HCT116 (cell line): ENCODE results near the gene TWNK. TPM values are rescaled to one million over a fixed set of nuclear protein-coding genes. Genes with fewer than 3 reads are reported as not detected.

ENCODE experiments used
- ATAC-seq: fragments of 200-7000 bp; cut with Tn5 transposase; 2 replicates; pipeline ENCODE4 v1.9.1; 2020; ENCODE audit warnings: mild to moderate bottlenecking, moderate library complexity
- BruUV-seq: library from RNA; stranded (reverse); fragments of 400-500 nt; replicated peaks from 2 replicates; lab custom pipeline; 2021; lab: Mats Ljungman, UMichigan
- CTCF ChIA-PET: fragments of 300-600 bp; sonication (Branson Sonifier 250); formaldehyde crosslinking; loops from one replicate; lab custom pipeline; 2021; ENCODE audit warnings: antibody characterized with exemption; lab: Charles Lee
- POLR2A ChIA-PET: fragments of 300-600, 350-600 bp; sonication (Branson Sonifier 250); formaldehyde crosslinking; loops from one replicate; lab custom pipeline; 2021; ENCODE audit warnings: antibody characterized with exemption; lab: Charles Lee
- RAD21 ChIA-PET, 2 experiments: fragments of 300-600 bp; sonication (Branson Sonifier 250); formaldehyde crosslinking; loops; one replicate each; lab custom pipeline; 2023; ENCODE audit warnings: low total read pairs in 2 of 2; ENCODE audit not compliant: uncharacterized antibody in 2 of 2, unreplicated experiment in 2 of 2, low non-redundant PET in 1 of 2; lab: Charles Lee
- DNase-seq: peaks from one replicate; pipeline ENCODE4 v3.0.0-alpha.2; 2010; ENCODE audit warnings: low read depth, low spot score
- H2AFZ ChIP-seq: fragments of 200-600 bp; shearing (Covaris generic), sonication (generic); 2 replicates; pipeline ENCODE4 v1.6.1; 2017; ENCODE audit warnings: low read depth, mixed run types, mixed read lengths, antibody characterized with exemption, low read length; ENCODE audit not compliant: poor library complexity, severe bottlenecking
- H3K27ac ChIP-seq: 2 replicates; pipeline ENCODE4 v1.5.1; 2012; ENCODE audit warnings: low read depth, low read length
- H3K27me3 ChIP-seq: fragments of 200-600 bp; sonication (generic); 2 replicates; pipeline ENCODE4 v1.6.1; 2016; ENCODE audit warnings: mixed run types, low read length, mixed read lengths; ENCODE audit not compliant: insufficient read depth
- H3K36me3 ChIP-seq, 2 experiments: fragments of 200-500 bp in 1 of 2; fragments of 200-600 bp in 1 of 2; sonication (Bioruptor generic) in 1 of 2; sonication (generic) in 1 of 2; 2 replicates each; pipeline versions ENCODE4 v1.5.1 to v1.6.1; 2014 to 2016; ENCODE audit warnings: low read length in 2 of 2, inconsistent platforms in 1 of 2, mixed read lengths in 1 of 2, mixed run types in 1 of 2; ENCODE audit not compliant: insufficient read depth in 2 of 2, control insufficient read depth in 1 of 2
- H3K4me1 ChIP-seq, 2 experiments: fragments of 200-600 bp in 1 of 2; sonication (generic) in 1 of 2; 2 replicates each; pipeline versions ENCODE4 v1.5.1 to v1.6.1; 2012 to 2017; ENCODE audit warnings: low read length in 2 of 2, inconsistent platforms in 1 of 2, mild to moderate bottlenecking in 1 of 2, mixed read lengths in 1 of 2, mixed run types in 1 of 2, moderate library complexity in 1 of 2; ENCODE audit not compliant: insufficient read depth in 2 of 2, control insufficient read depth in 1 of 2
- H3K4me2 ChIP-seq: fragments of 200-600 bp; sonication (generic); 2 replicates; pipeline ENCODE4 v1.6.1; 2017; ENCODE audit warnings: mixed run types, low read length, mixed read lengths
- H3K4me3 ChIP-seq, 2 experiments: fragments of 200-600 bp in 1 of 2; sonication (generic) in 1 of 2; replicated peaks in 1 of 2; 2 replicates each; pipeline ENCODE4 v1.5.1; 2011 to 2016; ENCODE audit warnings: low read length in 2 of 2, control low read depth in 1 of 2, low read depth in 1 of 2, mild to moderate bottlenecking in 1 of 2, mixed read lengths in 1 of 2, mixed run types in 1 of 2
- H3K79me2 ChIP-seq: fragments of 200-600 bp; sonication (generic); 2 replicates; pipeline ENCODE4 v1.6.1; 2017; ENCODE audit warnings: mild to moderate bottlenecking, mixed run types, low read length, moderate library complexity, mixed read lengths; ENCODE audit not compliant: insufficient read depth
- H3K9ac ChIP-seq: fragments of 200-600 bp; sonication (generic); 2 replicates; pipeline ENCODE4 v1.6.1; 2016; ENCODE audit warnings: low read length, mixed read lengths
- H3K9me2 ChIP-seq: fragments of 200-600 bp; sonication (generic), shearing (Covaris generic); 2 replicates; pipeline ENCODE4 v1.6.1; 2017; ENCODE audit warnings: mixed run types, mild to moderate bottlenecking, moderate library complexity; ENCODE audit not compliant: insufficient read depth
- H3K9me3 ChIP-seq, 2 experiments: fragments of 200-500 bp in 1 of 2; fragments of 200-600 bp in 1 of 2; sonication (Bioruptor generic) in 1 of 2; sonication (generic) in 1 of 2; 2 replicates each; pipeline ENCODE4 v1.6.1; 2014 to 2017; ENCODE audit warnings: low read length in 2 of 2, mixed read lengths in 2 of 2, inconsistent platforms in 1 of 2, low read depth in 1 of 2, mild to moderate bottlenecking in 1 of 2, mixed run types in 1 of 2, moderate library complexity in 1 of 2; ENCODE audit not compliant: control insufficient read depth in 1 of 2, insufficient read depth in 1 of 2
- H4K20me1 ChIP-seq: fragments of 200-600 bp; sonication (generic), shearing (Covaris generic); 2 replicates; pipeline ENCODE4 v1.6.1; 2017; ENCODE audit warnings: mixed run types, mild to moderate bottlenecking, moderate library complexity; ENCODE audit not compliant: insufficient read depth
- CBX3 ChIP-seq: IDR thresholded peaks from 2 replicates; pipeline ENCODE4 v1.6.1; 2012; ENCODE audit warnings: low read depth
- CEBPB ChIP-seq: IDR thresholded peaks from 2 replicates; pipeline ENCODE4 v1.6.1; 2012; ENCODE audit warnings: low read depth
- EGR1 ChIP-seq: IDR thresholded peaks from 2 replicates; pipeline ENCODE4 v1.6.1; 2012; ENCODE audit warnings: low read depth
- EZH2 ChIP-seq: fragments of 200-600 bp; sonication (generic); IDR thresholded peaks from 2 replicates; pipeline ENCODE4 v1.6.1; 2017; ENCODE audit warnings: antibody characterized with exemption, mixed run types
- EZH2phosphoT487 ChIP-seq: fragments of 200-600 bp; IDR thresholded peaks from 2 replicates; pipeline ENCODE4 v1.6.1; 2018; ENCODE audit warnings: antibody characterized with exemption, borderline replicate concordance
- POLR2A ChIP-seq: IDR thresholded peaks from 2 replicates; pipeline ENCODE4 v1.7.0; 2011; ENCODE audit warnings: borderline replicate concordance; ENCODE audit not compliant: insufficient read depth, insufficient read length; ENCODE audit errors: extremely low read depth
- RAD21 ChIP-seq: IDR thresholded peaks from 2 replicates; pipeline ENCODE4 v1.6.1; 2012; ENCODE audit warnings: low read depth, mild to moderate bottlenecking
- SIN3A ChIP-seq: IDR thresholded peaks from 2 replicates; pipeline ENCODE4 v1.6.1; 2012; ENCODE audit warnings: low read depth
- TCF7L2 ChIP-seq: IDR thresholded peaks from 2 replicates; pipeline ENCODE4 v1.7.0; 2011; ENCODE audit warnings: borderline replicate concordance, inconsistent platforms; ENCODE audit not compliant: insufficient read depth, insufficient read length; ENCODE audit errors: extremely low read depth
- ZBTB33 ChIP-seq: IDR thresholded peaks from 2 replicates; pipeline ENCODE4 v1.6.1; 2011; ENCODE audit warnings: mild to moderate bottlenecking, low read length, moderate library complexity; ENCODE audit not compliant: insufficient replicate concordance; ENCODE audit errors: extremely low read depth
- ZFX ChIP-seq: fragments of 450-650 bp; IDR thresholded peaks from 2 replicates; pipeline ENCODE4 v1.6.1; 2017
- ZNF274 ChIP-seq: fragments of 200-500 bp; sonication (Bioruptor generic); IDR thresholded peaks from 2 replicates; pipeline ENCODE4 v1.6.1; 2014; ENCODE audit warnings: mild to moderate bottlenecking, low read depth, low read length, inconsistent platforms
- intact Hi-C: fragments of 100-400 bp; cut with micrococcal nuclease; formaldehyde crosslinking; loops from 2 replicates; pipeline ENCODE4 v1.10.0; 2022
- total RNA-seq: library from RNA; stranded (reverse); gene quantifications from one replicate; pipeline ENCODE4 v1.2.1, GENCODE V29; 2021; ENCODE audit not compliant: unreplicated experiment

Gene TWNK
- total RNA-seq, 1 experiment from 2014 or later = 42.1 TPM

- ChIA-PET POLR2A (interaction anchor here (0.9 to 2.5 kb wide), 12 partner anchors 7 to 100 kb away, joined by 3 to 33 read pairs (median 6); partner anchors contain the start of genes KAZALD1, PDZD7 and SFXN3), CTCF (interaction anchor here (0.7 to 5.4 kb wide), 20 partner anchors 10 to 172 kb away, joined by 3 to 118 read pairs (median 12); partner anchors contain the start of genes KAZALD1, PDZD7 and SFXN3), RAD21 (interaction anchor here (0.6 to 3.3 kb wide), 6 partner anchors 8 to 100 kb away, joined by 3 to 23 read pairs (median 6); no protein-coding TSS in a partner anchor)
- ATAC-seq = no peak
- H3K36me3 ChIP-seq = peaks cover 3 to 17% of the 10 kb centered on the region in 2 experiments; a peak in 2 of 4 replicates
- H3K4me3 ChIP-seq = peak overlapping the region; percentile 55 to 59
- H3K27ac ChIP-seq = peak overlapping the region; percentile 84
- TF ChIP-seq ZNF274 (no peak), CBX3 (no peak), RAD21 (no peak), EZH2phosphoT487 (no peak), CEBPB (no peak), SIN3A (no peak), ZFX (no peak), EGR1 (no peak), TCF7L2 (no peak), EZH2 (no peak), POLR2A (no peak), ZBTB33 (no peak)
- H3K27me3 ChIP-seq = no peaks in the 10 kb centered on the region
- intact Hi-C loops = loop anchor here (2.0 kb wide), 1 partner anchor 19 kb away; the partner anchor contains the start of gene KAZALD1
- peaks cover 15% of the 10 kb centered on the region; the same call in 1 of the 2 replicates for H3K79me2 ChIP-seq
- BruUV-seq = no TSS peak
- peaks cover 26 to 33% of the 10 kb centered on the region in 2 experiments for H3K4me1 ChIP-seq
- H3K9ac ChIP-seq = peak overlapping the region; percentile 77
- DNase-seq = no peak
- no peaks in the 10 kb centered on the region for H3K9me2 ChIP-seq
- no peaks in the 10 kb centered on the region for H4K20me1 ChIP-seq
- H3K4me2 ChIP-seq = peak overlapping the region; percentile 82
- no peaks in the 10 kb centered on the region for H3K9me3 ChIP-seq
- H2AFZ ChIP-seq = no peak overlapping the region
These were observed 54.8 kb downstream of the TWNK start for GRCh38 chr10:101042118-101042517.
